HEK293 (cell line): ENCODE results near the gene NCEH1.

Source experiments
- AEBP2 ChIP-seq: fragments of 450-650 bp; formaldehyde crosslinking; IDR thresholded peaks from 2 replicates; pipeline ENCODE4 v1.5.1; 2016; ENCODE audit warnings: missing biosample characterization, missing genetic modification characterization, borderline replicate concordance
- BCL11A ChIP-seq: fragments of 450-650 bp; formaldehyde crosslinking; IDR thresholded peaks from 2 replicates; pipeline ENCODE4 v1.5.1; 2016; ENCODE audit warnings: low read depth, missing biosample characterization, missing genetic modification characterization
- CTCF ChIP-seq: fragments of 450-650 bp; formaldehyde crosslinking; IDR thresholded peaks from 2 replicates; pipeline ENCODE4 v1.5.1; 2016; ENCODE audit warnings: missing biosample characterization, missing genetic modification characterization
- ELK4 ChIP-seq: IDR thresholded peaks from 2 replicates; pipeline ENCODE4 v1.6.1; 2011; ENCODE audit warnings: mild to moderate bottlenecking, low read depth, low read length, borderline replicate concordance
- GLIS1 ChIP-seq: fragments of 450-650 bp; formaldehyde crosslinking; IDR thresholded peaks from 2 replicates; pipeline ENCODE4 v1.5.1; 2016; ENCODE audit warnings: missing biosample characterization, missing genetic modification characterization
- KLF8 ChIP-seq: fragments of 450-650 bp; formaldehyde crosslinking; IDR thresholded peaks from 2 replicates; pipeline ENCODE4 v1.5.1; 2016; ENCODE audit warnings: missing biosample characterization, missing genetic modification characterization
- REPIN1 ChIP-seq: fragments of 450-650 bp; formaldehyde crosslinking; IDR thresholded peaks from 2 replicates; pipeline ENCODE4 v1.5.1; 2017; ENCODE audit warnings: missing biosample characterization, missing genetic modification characterization, low read depth
- SETDB1 ChIP-seq: IDR thresholded peaks from one replicate; pipeline ENCODE4 v1.6.1; 2017; ENCODE audit warnings: mild to moderate bottlenecking, low read length, moderate library complexity, mixed read lengths; ENCODE audit not compliant: insufficient read length
- TRIM28 ChIP-seq: IDR thresholded peaks from 2 replicates; pipeline ENCODE4 v1.6.1; 2011; ENCODE audit warnings: low read length, control low read depth, borderline replicate concordance
- TSHZ1 ChIP-seq: fragments of 450-650 bp; formaldehyde crosslinking; IDR thresholded peaks from 2 replicates; pipeline ENCODE4 v1.5.1; 2016; ENCODE audit warnings: missing biosample characterization, missing genetic modification characterization, borderline replicate concordance
- ZFP37 ChIP-seq: fragments of 450-650 bp; formaldehyde crosslinking; IDR thresholded peaks from 2 replicates; pipeline ENCODE4 v1.5.1; 2016; ENCODE audit warnings: missing biosample characterization, missing genetic modification characterization
- ZIC2 ChIP-seq: fragments of 450-650 bp; formaldehyde crosslinking; IDR thresholded peaks from 2 replicates; pipeline ENCODE4 v1.5.1; 2016; ENCODE audit warnings: missing biosample characterization, missing genetic modification characterization
- ZNF133 ChIP-seq: fragments of 450-650 bp; formaldehyde crosslinking; IDR thresholded peaks from 2 replicates; pipeline ENCODE4 v1.5.1; 2016; ENCODE audit warnings: missing biosample characterization, missing genetic modification characterization
- ZNF184 ChIP-seq: fragments of 450-650 bp; IDR thresholded peaks from 2 replicates; pipeline ENCODE4 v1.5.1; 2018; ENCODE audit warnings: missing biosample characterization, mild to moderate bottlenecking, missing genetic modification characterization
- ZNF19 ChIP-seq: fragments of 450-650 bp; formaldehyde crosslinking; IDR thresholded peaks from 2 replicates; pipeline ENCODE4; 2016; ENCODE audit warnings: missing biosample characterization, missing genetic modification characterization, low read depth
- ZNF2 ChIP-seq: fragments of 450-650 bp; formaldehyde crosslinking; IDR thresholded peaks from 2 replicates; pipeline ENCODE4 v1.5.1; 2016; ENCODE audit warnings: missing biosample characterization, missing genetic modification characterization
- ZNF292 ChIP-seq: fragments of 450-650 bp; formaldehyde crosslinking; IDR thresholded peaks from 2 replicates; pipeline ENCODE4 v1.5.1; 2016; ENCODE audit warnings: low read depth, missing biosample characterization, missing genetic modification characterization, borderline replicate concordance
- ZNF335 ChIP-seq: fragments of 450-650 bp; formaldehyde crosslinking; conservative IDR thresholded peaks from 2 replicates; pipeline ENCODE4 v1.5.1; 2016; ENCODE audit warnings: missing biosample characterization, missing genetic modification characterization
- ZNF433 ChIP-seq: fragments of 450-650 bp; formaldehyde crosslinking; IDR thresholded peaks from 2 replicates; pipeline ENCODE4 v1.5.1; 2016; ENCODE audit warnings: missing biosample characterization, missing genetic modification characterization, low read depth
- ZNF449 ChIP-seq: fragments of 450-650 bp; formaldehyde crosslinking; IDR thresholded peaks from 2 replicates; pipeline ENCODE4 v1.5.1; 2017; ENCODE audit warnings: missing biosample characterization, mild to moderate bottlenecking, missing genetic modification characterization, moderate library complexity
- ZNF596 ChIP-seq: fragments of 450-650 bp; IDR thresholded peaks from 2 replicates; pipeline ENCODE4 v1.5.0; 2018; ENCODE audit warnings: missing biosample characterization, mild to moderate bottlenecking, missing genetic modification characterization, moderate library complexity
- ZNF610 ChIP-seq: fragments of 450-650 bp; formaldehyde crosslinking; IDR thresholded peaks from 2 replicates; pipeline ENCODE4 v1.5.1; 2016; ENCODE audit warnings: missing biosample characterization, missing genetic modification characterization, borderline replicate concordance
- ZNF654 ChIP-seq: fragments of 450-650 bp; formaldehyde crosslinking; IDR thresholded peaks from 2 replicates; pipeline ENCODE4 v1.5.1; 2016; ENCODE audit warnings: low read depth, missing biosample characterization, missing genetic modification characterization
- ZNF660 ChIP-seq: fragments of 450-650 bp; IDR thresholded peaks from 2 replicates; pipeline ENCODE4 v1.5.1; 2018; ENCODE audit warnings: missing biosample characterization, mild to moderate bottlenecking, missing genetic modification characterization
- ZNF785 ChIP-seq: fragments of 450-650 bp; formaldehyde crosslinking; IDR thresholded peaks from 2 replicates; pipeline ENCODE4 v1.5.1; 2016; ENCODE audit warnings: missing biosample characterization, missing genetic modification characterization
- ZNF843 ChIP-seq: fragments of 450-650 bp; formaldehyde crosslinking; IDR thresholded peaks from 2 replicates; pipeline ENCODE4 v1.5.1; 2016; ENCODE audit warnings: missing biosample characterization, missing genetic modification characterization
- ZSCAN18 ChIP-seq: fragments of 450-650 bp; formaldehyde crosslinking; IDR thresholded peaks from 2 replicates; pipeline ENCODE4 v1.5.1; 2016; ENCODE audit warnings: missing biosample characterization, missing genetic modification characterization
- ZSCAN30 ChIP-seq: fragments of 450-650 bp; IDR thresholded peaks from 2 replicates; pipeline ENCODE4 v1.5.1; 2018; ENCODE audit warnings: missing biosample characterization, mild to moderate bottlenecking, missing genetic modification characterization, moderate library complexity
- ZXDB ChIP-seq: fragments of 450-650 bp; formaldehyde crosslinking; IDR thresholded peaks from 2 replicates; pipeline ENCODE4 v1.5.1; 2016; ENCODE audit warnings: missing biosample characterization, missing genetic modification characterization

The NCEH1 gene

GRCh38 chr3:172666873-172667694 is 43.8 kb downstream of the NCEH1 start (continued):
- TF ChIP-seq AEBP2 (tag by site-specific recombination) (no peak), ELK4 (no peak), ZNF610 (no peak), ZNF133 (no peak), ZNF2 (tag by site-specific recombination) (0 out of 2 replicates have a peak, but pooled peaks have one; percentile 25), ZNF785 (no peak), ZSCAN30 (tag by site-specific recombination) (peak; percentile 68; the same call in 1 of the 2 replicates), TRIM28 (peak; percentile 30; the same call in 1 of the 2 replicates), ZNF184 (tag by site-specific recombination) (no peak), TSHZ1 (tag by site-specific recombination) (no peak), ZNF335 (no peak), SETDB1 (peak; percentile 82), CTCF (peak; percentile 64; the same call in 1 of the 2 replicates), ZNF433 (tag by site-specific recombination) (no peak), ZNF596 (tag by site-specific recombination) (no peak), ZNF660 (tag by site-specific recombination) (peak; percentile 74; the same call in 1 of the 2 replicates), ZSCAN18 (tag by site-specific recombination) (no peak), BCL11A (tag by site-specific recombination) (no peak), ZNF654 (peak; percentile 96), ZFP37 (tag by site-specific recombination) (0 out of 2 replicates have a peak, but pooled peaks have one; percentile 17), ZXDB (tag by site-specific recombination) (no peak), KLF8 (tag by site-specific recombination) (no peak), ZIC2 (no peak), ZNF843 (no peak), REPIN1 (tag by site-specific recombination) (no peak), ZNF19 (tag by site-specific recombination) (no peak), GLIS1 (no peak), ZNF449 (tag by site-specific recombination) (no peak), ZNF292 (tag by site-specific recombination) (no peak)
